Hematopoietic multipotent progenitor cell treated with erythropoietin and hydrocortisone succinate and interleukin-3 and kit ligand, for 8 days (in vitro differentiated cells): ENCODE results near the gene GDNF.

Source experiments
- DNase-seq: peaks from one replicate; pipeline ENCODE4 v3.0.0-alpha.2; 2015

Gene GDNF

DNA sequence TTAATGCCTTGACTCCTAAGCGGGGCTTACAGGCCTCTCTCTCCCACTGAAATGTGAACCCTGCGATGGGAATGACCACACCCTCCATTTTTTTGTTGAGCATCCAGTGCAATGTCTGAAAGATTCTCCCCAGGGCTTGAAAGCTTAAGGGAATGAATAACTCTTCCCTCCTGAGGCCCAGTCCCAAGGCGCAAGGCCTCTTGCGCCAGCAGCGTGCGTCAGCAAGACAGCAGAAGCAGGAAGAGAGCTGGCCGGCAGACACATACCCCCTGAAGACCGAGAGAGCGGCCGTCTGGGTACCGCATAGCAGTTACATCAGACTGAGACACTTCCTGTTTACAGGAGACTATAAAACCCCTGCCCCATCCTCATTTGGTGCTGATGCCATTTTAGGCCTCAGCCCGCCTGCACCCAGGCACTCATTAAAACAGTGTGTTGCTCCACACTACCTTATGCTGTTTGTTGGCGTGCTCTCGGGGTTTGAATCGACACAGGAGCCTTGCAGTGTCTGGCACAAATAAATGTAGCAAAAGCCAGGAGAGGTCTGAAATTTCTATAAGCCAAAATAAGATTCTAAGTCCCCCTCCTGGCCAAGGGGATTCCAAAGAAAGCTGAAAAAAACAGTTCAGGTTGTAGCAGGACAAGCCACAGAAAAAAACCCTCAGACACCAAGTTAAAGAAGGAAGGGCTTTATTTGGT, 62.3 kb downstream of the GDNF start:
- DNase-seq, result no peak

DNA sequence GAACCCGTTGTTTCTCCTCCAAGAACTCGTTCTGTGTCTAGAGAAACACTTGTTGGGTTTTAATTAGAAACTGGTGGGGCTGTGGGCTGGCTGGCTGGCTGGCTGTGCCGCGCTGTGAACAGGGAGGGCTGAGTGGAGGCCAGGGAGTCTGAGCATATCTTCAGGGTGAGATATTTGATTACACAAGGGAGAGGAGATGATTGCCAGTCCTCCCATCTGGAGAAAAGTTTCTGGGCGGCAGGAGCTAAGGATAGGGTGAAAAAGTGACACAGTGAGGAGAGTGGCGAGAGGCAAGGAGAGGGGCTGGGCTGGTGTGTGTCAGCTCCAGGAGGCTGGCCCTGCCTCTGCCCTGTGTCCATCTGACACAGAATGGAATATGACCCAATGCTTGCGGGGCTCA, 63.0 kb downstream of the GDNF start:
- no peak for DNase-seq

DNA sequence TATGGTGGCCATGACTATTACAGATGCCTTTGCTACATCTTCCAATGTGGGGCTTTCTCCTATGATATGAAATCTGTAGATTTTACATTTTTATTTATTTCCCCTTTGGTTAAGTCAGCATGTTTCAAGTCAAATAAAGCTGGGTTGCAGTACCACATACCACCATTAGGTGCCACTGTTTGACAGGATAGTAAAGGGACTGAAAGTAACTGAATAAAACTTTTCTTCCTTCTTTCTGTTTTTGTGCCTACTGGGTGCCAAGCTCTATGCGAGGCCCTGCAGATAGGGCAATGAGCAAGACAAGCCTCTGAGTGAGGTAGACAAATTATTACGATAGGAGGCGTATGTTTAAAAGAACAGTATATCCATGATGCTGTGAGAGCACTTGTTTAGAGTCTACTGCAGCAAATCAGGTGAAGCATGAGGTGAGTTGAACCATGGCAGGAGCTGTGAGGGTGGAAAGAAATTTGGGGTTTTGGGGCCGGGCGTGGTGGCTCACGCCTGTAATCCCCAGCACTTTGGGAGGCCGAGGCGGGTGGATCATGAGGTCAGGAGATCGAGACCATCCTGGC, 64.8 kb downstream of the GDNF start:
- DNase-seq, result peak; percentile 57

DNA sequence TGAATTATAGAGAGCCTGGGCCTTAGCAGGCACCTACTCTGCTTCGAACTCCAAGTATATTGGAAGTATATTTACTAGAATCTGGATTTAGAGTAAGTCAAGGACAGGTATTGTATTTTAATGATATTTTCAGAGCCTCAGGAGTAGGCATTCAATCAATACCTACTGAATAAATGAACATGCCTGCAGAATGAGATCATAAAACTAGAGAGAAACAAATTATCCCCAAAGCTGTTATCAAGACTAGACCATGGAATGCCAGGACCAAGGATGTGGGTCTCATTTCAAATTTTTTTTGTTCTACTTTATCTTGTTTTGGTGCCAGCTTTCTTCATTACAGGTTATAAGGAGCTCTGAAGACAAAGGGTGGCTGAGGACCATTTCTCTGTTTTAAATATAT, 66.0 kb downstream of the GDNF start:
- DNase-seq, result no peak

DNA sequence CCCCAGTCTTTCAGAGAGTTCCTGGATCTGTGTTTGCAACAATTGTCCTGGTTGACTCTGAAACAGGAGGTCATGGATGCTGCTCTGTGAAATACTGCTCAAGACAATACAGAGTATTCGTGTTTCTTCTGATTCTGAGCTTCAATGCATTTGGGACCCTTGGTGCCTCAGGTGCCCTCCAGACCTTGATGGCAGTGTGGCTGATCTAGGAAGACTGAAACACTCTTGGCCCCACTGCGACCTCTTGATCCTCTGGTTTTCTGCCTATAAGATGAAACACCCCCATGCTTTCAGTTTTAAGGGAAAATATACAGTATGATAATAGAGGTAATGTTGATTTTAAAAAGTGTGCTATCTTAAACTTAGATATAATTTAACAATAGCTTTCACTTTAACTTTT, 67.6 kb downstream of the GDNF start:
- DNase-seq, result no peak

DNA sequence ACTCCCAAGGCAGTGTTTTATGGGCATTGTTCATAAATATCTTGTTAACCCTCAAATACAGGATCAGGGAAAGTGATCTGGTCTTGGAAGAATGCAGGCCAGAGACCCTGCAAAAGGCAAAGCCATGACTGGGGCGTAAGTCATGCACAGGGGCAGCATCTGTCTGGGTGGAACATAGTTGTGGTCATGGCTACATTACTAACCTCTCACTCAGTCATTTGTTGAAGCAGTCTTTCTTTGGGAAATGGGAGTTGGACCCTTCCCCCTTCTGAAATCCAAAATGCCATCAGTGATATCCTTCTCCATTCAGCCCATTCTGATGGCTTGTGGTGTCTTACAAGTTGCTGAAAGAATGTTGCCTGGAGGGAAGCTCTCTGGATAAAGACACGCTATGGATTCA, 68.1 kb downstream of the GDNF start:
- no peak for DNase-seq

DNA sequence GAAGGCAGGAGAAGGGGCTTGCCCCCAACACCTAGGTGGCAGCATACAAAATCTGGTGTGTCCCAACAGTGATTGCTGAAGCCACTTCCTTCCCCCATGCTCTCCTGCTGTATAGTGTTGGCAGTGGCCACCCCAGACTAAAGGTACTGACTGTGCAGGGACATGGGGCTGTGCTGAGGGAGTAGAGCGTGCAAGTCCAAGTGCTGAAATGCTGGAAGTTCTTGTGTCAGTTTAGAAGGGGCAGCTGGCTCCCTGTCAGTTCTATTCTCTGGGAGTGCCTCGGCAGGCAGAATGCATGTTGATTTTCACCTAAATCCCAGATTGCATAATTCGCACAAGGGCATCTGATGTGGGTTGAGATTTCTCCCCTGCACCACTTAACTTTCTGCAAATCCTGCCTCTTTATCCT, 68.6 kb downstream of the GDNF start:
- no peak for DNase-seq

DNA sequence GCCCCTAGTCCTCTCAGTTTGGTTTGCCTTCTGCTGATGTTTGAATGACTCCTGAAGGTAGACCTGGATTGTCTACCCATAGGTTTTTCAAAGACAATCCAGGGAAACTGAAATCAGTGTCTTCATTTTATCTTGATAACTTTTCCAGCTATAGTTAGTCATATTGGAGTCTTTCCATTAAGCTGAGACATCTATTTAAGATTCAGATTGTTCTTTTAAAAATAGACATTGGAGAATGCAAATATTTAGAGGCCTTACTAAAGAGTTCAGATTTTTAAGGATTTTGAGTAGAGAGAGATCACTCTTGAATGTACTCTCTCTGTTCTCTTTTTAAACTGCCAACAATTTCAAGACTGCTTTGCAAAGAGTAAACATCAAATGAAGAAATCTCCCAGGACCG, 69.1 kb downstream of the GDNF start:
- DNase-seq, result no peak

DNA sequence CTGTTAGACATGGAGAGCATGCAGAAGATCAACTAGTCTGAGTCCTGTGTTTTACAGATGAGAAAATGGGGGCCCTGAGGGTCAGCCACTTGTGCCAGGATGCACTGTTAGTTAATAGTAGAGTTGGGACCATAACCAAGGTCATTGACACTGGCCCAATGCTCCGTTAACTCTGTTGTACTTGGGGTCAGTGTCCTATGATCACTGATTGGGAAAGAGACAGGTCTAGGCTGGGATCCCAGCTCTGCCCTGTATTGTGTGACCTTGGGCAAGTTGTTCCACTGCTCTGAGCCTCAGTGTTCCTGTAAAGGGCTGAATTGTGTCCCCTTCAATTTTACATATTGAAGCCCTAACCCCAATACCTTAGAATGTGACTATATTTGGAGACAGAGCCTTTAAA, 70.0 kb downstream of the GDNF start:
- DNase-seq, result no peak

DNA sequence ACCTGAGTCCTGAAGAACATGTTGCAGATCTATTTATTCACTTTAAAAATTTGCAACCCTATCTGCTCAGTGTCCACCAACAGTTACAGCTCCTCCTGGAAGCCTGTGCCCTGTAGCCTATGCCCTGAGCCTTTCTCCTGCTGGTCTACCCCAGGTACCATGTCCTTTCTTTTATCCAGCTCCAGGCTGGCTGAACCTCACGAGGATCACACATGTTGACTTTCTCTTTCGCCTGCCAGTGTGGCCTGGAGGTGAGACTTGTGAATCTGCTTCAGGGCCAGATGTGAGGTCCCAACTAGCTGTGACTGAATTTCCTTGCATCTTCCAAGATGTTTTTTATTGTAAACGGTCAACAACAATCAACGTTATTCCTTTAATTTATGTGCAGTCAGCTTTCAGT, 70.7 kb downstream of the GDNF start:
- DNase-seq, result no peak

DNA sequence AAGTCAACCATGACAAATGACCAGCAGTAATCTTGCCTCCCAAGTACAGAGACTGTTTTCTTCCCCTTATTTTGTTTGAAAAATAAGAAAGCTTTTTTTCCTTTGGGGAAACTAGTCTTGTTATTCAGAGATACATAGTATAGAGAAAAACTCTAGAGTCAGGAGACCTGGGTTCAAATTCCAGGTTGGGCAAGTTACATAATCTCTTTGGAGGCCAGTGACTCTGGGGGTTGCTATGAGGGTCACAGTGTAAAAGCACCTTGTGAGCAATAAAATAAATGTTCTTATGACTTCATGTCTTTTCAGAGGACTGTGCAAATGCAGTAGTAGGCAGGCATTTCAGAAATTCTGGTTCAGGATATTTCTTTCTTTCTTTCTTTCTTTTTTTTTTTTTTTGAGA, 71.5 kb downstream of the GDNF start:
- DNase-seq, result no peak

DNA sequence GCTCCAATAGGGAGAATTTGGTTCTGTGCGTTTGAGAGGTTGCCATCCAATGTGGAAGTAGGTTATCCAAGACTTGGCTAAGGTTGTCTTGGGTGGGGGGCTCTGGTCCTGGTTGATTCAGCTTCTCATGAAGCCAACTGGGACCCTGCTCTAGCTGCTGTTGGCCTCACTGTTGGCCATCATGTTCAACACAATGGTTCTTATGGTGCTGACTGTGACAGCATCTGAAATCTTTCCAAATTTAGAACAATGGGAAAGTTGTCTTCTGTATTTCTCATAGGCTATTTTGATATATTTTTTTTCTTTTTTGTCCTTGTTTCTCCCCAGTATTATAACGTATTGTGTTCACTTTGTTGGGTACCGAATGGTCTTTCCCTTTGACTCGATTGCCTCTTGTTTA, 71.9 kb downstream of the GDNF start:
- DNase-seq, result no peak

DNA sequence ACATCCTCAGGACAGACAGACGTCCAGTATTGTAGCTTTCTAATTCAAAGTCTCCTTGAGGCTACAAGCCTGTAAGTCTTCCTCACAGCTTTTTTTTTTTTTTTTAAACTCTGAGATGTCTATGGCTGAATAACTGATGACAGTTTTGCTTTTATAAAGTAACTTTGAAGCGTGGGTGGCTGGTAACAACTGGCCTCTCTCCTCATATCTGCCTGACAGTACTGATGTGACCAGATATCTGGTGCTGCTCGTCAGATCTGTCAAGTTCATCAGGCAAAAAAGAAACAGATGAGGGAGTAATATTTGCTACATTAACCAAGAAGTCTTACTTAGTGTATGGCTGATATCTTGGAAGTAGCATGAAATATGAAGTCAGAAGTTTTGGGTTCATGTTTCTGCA, 72.6 kb downstream of the GDNF start:
- DNase-seq, result no peak
